OCI-LY7 (cell line): ENCODE results near the gene PHF13. TPM values are rescaled to one million over a fixed set of nuclear protein-coding genes. Genes with fewer than 3 reads are reported as not detected.

Experiments
- BruUV-seq: library from RNA; stranded (reverse); fragments of 400-500 nt; replicated peaks from 2 replicates; lab custom pipeline; 2021; lab: Mats Ljungman, UMichigan
- CTCF ChIA-PET: fragments of 300-600 bp; sonication (Branson Sonifier 250); formaldehyde crosslinking; loops from one replicate; lab custom pipeline; 2022; ENCODE audit warnings: antibody characterized with exemption; ENCODE audit not compliant: unreplicated experiment; lab: Charles Lee
- POLR2A ChIA-PET: fragments of 300-600 bp; sonication (Branson Sonifier 250); formaldehyde crosslinking; loops from one replicate; lab custom pipeline; 2022; ENCODE audit warnings: antibody characterized with exemption; lab: Charles Lee
- DNase-seq: peaks from one replicate; pipeline ENCODE4 v3.0.0-alpha.2; 2015; ENCODE audit warnings: low spot score
- H2AFZ ChIP-seq: fragments of 200-600 bp; sonication (generic), shearing (Covaris generic); 2 replicates; pipeline ENCODE4 v1.6.1; 2014; ENCODE audit warnings: mild to moderate bottlenecking, antibody characterized with exemption, low read length, moderate library complexity
- H3K27ac ChIP-seq: fragments of 200-600 bp; sonication (generic); 2 replicates; pipeline ENCODE4 v1.5.1; 2014; ENCODE audit warnings: mixed run types, low read depth, mild to moderate bottlenecking, moderate library complexity, low read length, inconsistent platforms; ENCODE audit not compliant: poor library complexity, severe bottlenecking
- H3K36me3 ChIP-seq: fragments of 200-600 bp; sonication (generic); 2 replicates; pipeline ENCODE4 v1.6.1; 2014; ENCODE audit warnings: mild to moderate bottlenecking, antibody characterized with exemption, low read length, moderate library complexity, mixed read lengths; ENCODE audit not compliant: insufficient read depth
- H3K4me1 ChIP-seq: fragments of 200-600 bp; sonication (generic); 2 replicates; pipeline ENCODE4 v1.5.1; 2014; ENCODE audit warnings: mild to moderate bottlenecking, low read length; ENCODE audit not compliant: insufficient read depth, poor library complexity, severe bottlenecking
- H3K4me2 ChIP-seq: fragments of 200-600 bp; sonication (generic); 2 replicates; pipeline ENCODE4 v1.6.1; 2014; ENCODE audit warnings: mild to moderate bottlenecking, low read length
- H3K4me3 ChIP-seq: fragments of 200-600 bp; sonication (generic); 2 replicates; pipeline ENCODE4 v1.5.1; 2014; ENCODE audit warnings: mild to moderate bottlenecking, low read depth, low read length; ENCODE audit not compliant: poor library complexity, severe bottlenecking
- H3K79me2 ChIP-seq: fragments of 200-600 bp; sonication (generic); 2 replicates; pipeline ENCODE4 v1.6.1; 2016; ENCODE audit warnings: low read depth, mild to moderate bottlenecking, low read length, moderate library complexity, mixed read lengths; ENCODE audit not compliant: insufficient read depth
- H3K9me2 ChIP-seq: fragments of 200-600 bp; sonication (generic); 2 replicates; pipeline ENCODE4 v1.6.1; 2016; ENCODE audit warnings: mild to moderate bottlenecking, low read length, mixed read lengths; ENCODE audit not compliant: insufficient read depth
- H3K9me3 ChIP-seq: fragments of 200-600 bp; sonication (generic); 2 replicates; pipeline ENCODE4 v1.6.1; 2014; ENCODE audit warnings: mild to moderate bottlenecking, mixed run types, low read length, mixed read lengths
- H4K20me1 ChIP-seq: fragments of 200-600 bp; sonication (generic); 2 replicates; pipeline ENCODE4 v1.6.1; 2014; ENCODE audit warnings: mild to moderate bottlenecking, antibody characterized with exemption, low read length, moderate library complexity, mixed read lengths; ENCODE audit not compliant: insufficient read depth
- EZH2phosphoT487 ChIP-seq: fragments of 200-600 bp; sonication (generic); IDR thresholded peaks from 2 replicates; pipeline ENCODE4 v1.6.1; 2018; ENCODE audit warnings: low read depth, borderline replicate concordance, mild to moderate bottlenecking, mixed run types, antibody characterized with exemption, low read length, moderate library complexity, mixed read lengths
- intact Hi-C: fragments of 100-400 bp; cut with micrococcal nuclease; formaldehyde crosslinking; loops from one replicate; pipeline ENCODE4 v1.10.0; 2022; ENCODE audit not compliant: unreplicated experiment
- total RNA-seq, 2 experiments: library from RNA; depleted of rRNA in 1 of 2; stranded (reverse); fragments of >200 nt in 1 of 2; shearing (Covaris generic) in 1 of 2; gene quantifications; 2 replicates each; pipeline ENCODE4 v1.2.3, GENCODE V29; 2014 to 2022
- TF ChIP-seq, protein P1 (sequence below): fragments of 200-600 bp; sonication (generic); conservative IDR thresholded peaks from 2 replicates; pipeline ENCODE4 v1.5.1; 2014; ENCODE audit warnings: mild to moderate bottlenecking, antibody characterized with exemption, low read length, moderate library complexity, mixed read lengths

The PHF13 gene
- total RNA-seq, 2 experiments from 2014 or later, result 5.3 to 14.7 TPM

DNA sequence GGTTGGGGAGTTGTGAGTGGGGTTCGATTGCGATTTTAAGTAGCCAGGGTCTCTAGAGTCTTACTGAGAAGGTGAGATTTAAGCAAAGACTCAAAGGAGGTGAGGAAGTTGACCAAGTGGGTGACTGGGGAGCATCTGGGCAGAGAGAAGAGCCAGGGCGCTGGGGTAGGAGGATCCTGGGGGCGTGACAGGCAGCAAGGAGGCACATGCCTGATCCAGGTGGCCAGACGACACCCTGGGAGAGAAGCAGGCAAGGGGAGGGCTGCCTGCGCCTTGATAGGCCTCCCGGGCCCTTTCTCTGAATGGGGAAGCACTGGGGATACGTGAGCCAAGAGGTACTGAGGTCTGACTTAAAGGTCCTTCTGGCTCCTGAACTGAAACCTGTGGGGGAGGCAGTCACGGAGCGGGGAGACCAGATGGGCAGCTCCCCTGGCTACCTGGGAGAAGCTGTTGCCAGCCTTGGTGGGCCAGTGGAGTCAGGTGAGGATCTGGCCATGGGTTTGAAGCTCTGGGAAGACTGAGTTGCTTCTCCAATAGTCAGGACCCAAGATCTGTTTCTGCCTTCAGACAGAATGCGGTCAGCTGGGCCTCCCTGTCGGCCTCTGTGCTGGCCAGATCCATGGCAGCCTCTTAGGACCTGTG is 28.3 kb upstream of the PHF13 start:
- Histone ChIP-seq H3K9me2 (no peaks in the 10 kb centered on the region), H3K9me3 (no peaks in the 10 kb centered on the region), H3K4me2 (peak overlapping the region; percentile 9; the same call in 1 of the 2 replicates), H2AFZ (no peak overlapping the region), H3K36me3 (peaks cover 34% of the 10 kb centered on the region), H3K79me2 (peaks cover 17% of the 10 kb centered on the region), H3K4me3 (no peak overlapping the region), H3K4me1 (peaks cover 33% of the 10 kb centered on the region), H4K20me1 (no peaks in the 10 kb centered on the region), H3K27ac (no peak overlapping the region)
- no peak for TF ChIP-seq EZH2phosphoT487
- TF ChIP-seq, protein P1, sequence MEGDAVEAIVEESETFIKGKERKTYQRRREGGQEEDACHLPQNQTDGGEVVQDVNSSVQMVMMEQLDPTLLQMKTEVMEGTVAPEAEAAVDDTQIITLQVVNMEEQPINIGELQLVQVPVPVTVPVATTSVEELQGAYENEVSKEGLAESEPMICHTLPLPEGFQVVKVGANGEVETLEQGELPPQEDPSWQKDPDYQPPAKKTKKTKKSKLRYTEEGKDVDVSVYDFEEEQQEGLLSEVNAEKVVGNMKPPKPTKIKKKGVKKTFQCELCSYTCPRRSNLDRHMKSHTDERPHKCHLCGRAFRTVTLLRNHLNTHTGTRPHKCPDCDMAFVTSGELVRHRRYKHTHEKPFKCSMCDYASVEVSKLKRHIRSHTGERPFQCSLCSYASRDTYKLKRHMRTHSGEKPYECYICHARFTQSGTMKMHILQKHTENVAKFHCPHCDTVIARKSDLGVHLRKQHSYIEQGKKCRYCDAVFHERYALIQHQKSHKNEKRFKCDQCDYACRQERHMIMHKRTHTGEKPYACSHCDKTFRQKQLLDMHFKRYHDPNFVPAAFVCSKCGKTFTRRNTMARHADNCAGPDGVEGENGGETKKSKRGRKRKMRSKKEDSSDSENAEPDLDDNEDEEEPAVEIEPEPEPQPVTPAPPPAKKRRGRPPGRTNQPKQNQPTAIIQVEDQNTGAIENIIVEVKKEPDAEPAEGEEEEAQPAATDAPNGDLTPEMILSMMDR, result no peak
- DNase-seq, result no peak
- POLR2A ChIA-PET, result no interaction called here
- BruUV-seq, result no TSS peak
- intact Hi-C loops, result no loop called here
- CTCF ChIA-PET, result no interaction called here

DNA sequence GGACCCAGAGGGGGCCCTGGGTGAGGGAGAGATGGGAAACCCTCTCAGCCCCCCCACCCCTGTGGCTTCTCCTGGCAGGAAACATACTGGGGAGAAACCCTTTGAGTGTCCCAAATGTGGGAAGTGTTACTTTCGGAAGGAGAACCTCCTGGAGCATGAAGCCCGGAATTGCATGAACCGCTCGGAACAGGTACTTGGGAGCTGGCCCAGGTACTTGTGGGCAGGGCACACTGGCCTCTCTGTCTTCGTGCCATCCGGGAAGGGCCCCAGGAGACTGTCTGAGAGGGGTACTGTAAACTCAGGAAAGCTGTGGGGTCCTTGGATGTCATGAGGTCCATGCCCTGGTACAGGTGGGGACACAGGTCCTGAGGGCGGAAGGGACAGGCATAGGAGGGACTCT is 27.7 kb upstream of the PHF13 start:
- CTCF ChIA-PET, result no interaction called here
- Histone ChIP-seq H4K20me1 (no peaks in the 10 kb centered on the region), H3K79me2 (peaks cover 11% of the 10 kb centered on the region), H3K27ac (no peak overlapping the region), H3K9me3 (no peaks in the 10 kb centered on the region), H2AFZ (no peak overlapping the region), H3K9me2 (no peaks in the 10 kb centered on the region), H3K4me1 (peaks cover 29% of the 10 kb centered on the region), H3K36me3 (peaks cover 41% of the 10 kb centered on the region), H3K4me3 (no peak overlapping the region), H3K4me2 (no peak overlapping the region)
- BruUV-seq, result no TSS peak
- intact Hi-C loops, result no loop called here
- TF ChIP-seq, protein P1, result no peak
- TF ChIP-seq EZH2phosphoT487, result no peak
- no peak for DNase-seq
- POLR2A ChIA-PET, result no interaction called here

- H3K4me3 ChIP-seq, result no peak overlapping the region
- no peaks in the 10 kb centered on the region for H4K20me1 ChIP-seq
- no TSS peak for BruUV-seq
- peaks cover 42% of the 10 kb centered on the region for H3K36me3 ChIP-seq
- no peaks in the 10 kb centered on the region for H3K9me3 ChIP-seq
- no peak for TF ChIP-seq EZH2phosphoT487
- TF ChIP-seq, protein P1, result no peak
- H2AFZ ChIP-seq, result no peak overlapping the region
- H3K79me2 ChIP-seq, result peaks cover 5% of the 10 kb centered on the region; the same call in 1 of the 2 replicates
- no peak for DNase-seq
- CTCF ChIA-PET, result no interaction called here
- intact Hi-C loops, result no loop called here
- POLR2A ChIA-PET, result interaction anchor here (0.6 kb wide), 1 partner anchor 13 kb away, joined by 3 read pairs; no protein-coding TSS in a partner anchor
- no peak overlapping the region for H3K27ac ChIP-seq
- H3K4me1 ChIP-seq, result peaks cover 23% of the 10 kb centered on the region
- no peaks in the 10 kb centered on the region for H3K9me2 ChIP-seq
- peak overlapping the region; percentile 13; the same call in 1 of the 2 replicates for H3K4me2 ChIP-seq
These were observed 27.1 kb upstream of the PHF13 start for GRCh38 chr1:6586404-6586816.
